M059J (cell line): ENCODE results near the gene OPN1MW. TPM values are rescaled to one million over a fixed set of nuclear protein-coding genes. Genes with fewer than 3 reads are reported as not detected.
"Not testable (repeated sequence)": the region's sequence is repeated elsewhere in the genome, so short reads cannot be mapped to it uniquely, and the experiment has no call there.

Experiments
- DNase-seq: peaks from one replicate; pipeline ENCODE4 v3.0.0-alpha.2; 2012; ENCODE audit warnings: low read depth
- total RNA-seq: library from RNA; depleted of rRNA; stranded (reverse); fragments of >200 nt; shearing (Covaris generic); gene quantifications from 2 replicates; pipeline ENCODE4 v1.2.3, GENCODE V29; 2014; rRNA removed

OPN1MW gene
- total RNA-seq = not detected in 2 replicates

- not testable (repeated sequence) for DNase-seq
These were observed at the start of gene OPN1MW for GRCh38 chrX:154182296-154182695. Gene OPN1MW, plus strand, starts transcription at chrX:154182596. Its CDS starts 82 bp downstream, at chrX:154182678.

GRCh38 chrX:154135458-154136229 lies 46.8 kb upstream of the OPN1MW start:
- peak; percentile 68 for DNase-seq

- peak; percentile 49 for DNase-seq
These were observed 45.7 kb upstream of the OPN1MW start for GRCh38 chrX:154136627-154137161.

- no peak for DNase-seq
These were observed 43.5 kb upstream of the OPN1MW start for GRCh38 chrX:154138857-154139256.

- no peak for DNase-seq
These were observed 42.2 kb upstream of the OPN1MW start for GRCh38 chrX:154140206-154140605.

GRCh38 chrX:154140742-154141141 lies 41.7 kb upstream of the OPN1MW start:
- DNase-seq = no peak

- DNase-seq = no peak
These were observed 40.0 kb upstream of the OPN1MW start for GRCh38 chrX:154142386-154142785.

GRCh38 chrX:154142950-154143745 lies 39.2 kb upstream of the OPN1MW start:
- DNase-seq = no peak

- not testable (repeated sequence) for DNase-seq
These were observed 38.4 kb upstream of the OPN1MW start, which contains the start of gene OPN1LW for GRCh38 chrX:154144010-154144409. Gene OPN1LW, plus strand, starts transcription at chrX:154144243. Its CDS starts 41 bp downstream, at chrX:154144284.

- DNase-seq = not testable (repeated sequence)
These were observed 31.4 kb upstream of the OPN1MW start for GRCh38 chrX:154151030-154151429.

GRCh38 chrX:154156221-154156620 lies 26.2 kb upstream of the OPN1MW start:
- DNase-seq = not testable (repeated sequence)

- DNase-seq = not testable (repeated sequence)
These were observed 25.2 kb upstream of the OPN1MW start for GRCh38 chrX:154157207-154157606.

- not testable (repeated sequence) for DNase-seq
These were observed 23.1 kb upstream of the OPN1MW start for GRCh38 chrX:154159345-154159744.

GRCh38 chrX:154164902-154165301 lies 17.5 kb upstream of the OPN1MW start:
- DNase-seq = not testable (repeated sequence)

- not testable (repeated sequence) for DNase-seq
These were observed 14.0 kb upstream of the OPN1MW start for GRCh38 chrX:154168384-154168783.

GRCh38 chrX:154172535-154172943 lies 9.9 kb upstream of the OPN1MW start:
- not testable (repeated sequence) for DNase-seq

GRCh38 chrX:154174356-154174755 lies 8.0 kb upstream of the OPN1MW start:
- DNase-seq = not testable (repeated sequence)

- not testable (repeated sequence) for DNase-seq
These were observed 1.4 kb downstream of the OPN1MW start for GRCh38 chrX:154183794-154184193.

- not testable (repeated sequence) for DNase-seq
These were observed 10.4 kb downstream of the OPN1MW start for GRCh38 chrX:154192846-154193245.

GRCh38 chrX:154194316-154194715 lies 11.9 kb downstream of the OPN1MW start:
- DNase-seq = not testable (repeated sequence)

GRCh38 chrX:154196466-154196865 lies 14.1 kb downstream of the OPN1MW start:
- DNase-seq = not testable (repeated sequence)
